GM21576 (cell line): Measurements from ENCODE around the gene PRMT7.

Experiments
- ATAC-seq: cut with Tn5 transposase; IDR thresholded peaks from one replicate; pipeline ENCODE4 v1.9.1; 2021; ENCODE audit warnings: mild to moderate bottlenecking, moderate library complexity; ENCODE audit not compliant: unreplicated experiment

The PRMT7 gene

DNA sequence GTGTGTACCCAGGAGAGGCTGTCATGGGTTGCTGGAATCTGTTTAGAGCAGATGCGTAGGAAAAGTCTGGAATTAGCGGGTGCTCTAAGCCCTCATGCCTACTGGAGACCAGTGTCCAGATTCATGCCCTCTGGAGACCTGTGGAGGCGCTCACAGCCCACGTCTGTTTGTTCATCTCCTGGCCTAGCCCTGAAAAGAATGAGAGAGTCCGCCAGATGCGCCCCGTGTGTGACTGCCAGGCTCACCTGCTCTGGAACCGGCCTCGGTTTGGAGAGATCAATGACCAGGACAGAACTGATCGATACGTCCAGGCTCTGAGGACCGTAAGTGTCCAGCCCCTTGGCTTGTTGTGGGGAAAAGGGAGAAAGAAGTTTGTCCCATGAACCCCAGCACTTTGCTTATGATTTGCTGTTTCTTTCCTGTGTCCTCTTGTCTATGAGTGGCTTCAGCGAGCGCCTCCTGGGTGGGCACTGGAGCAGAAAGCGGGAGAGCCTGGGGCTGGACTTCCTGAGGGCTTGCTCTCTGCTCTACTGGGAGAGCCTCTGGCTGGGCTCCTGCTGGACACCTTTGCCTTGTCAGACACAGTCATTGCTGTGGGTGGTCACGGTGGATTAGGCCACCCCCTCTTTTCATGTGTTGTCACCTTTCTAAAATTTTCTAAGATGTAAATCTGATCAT is 35.3 kb downstream of the PRMT7 start:
- no peak for ATAC-seq

DNA sequence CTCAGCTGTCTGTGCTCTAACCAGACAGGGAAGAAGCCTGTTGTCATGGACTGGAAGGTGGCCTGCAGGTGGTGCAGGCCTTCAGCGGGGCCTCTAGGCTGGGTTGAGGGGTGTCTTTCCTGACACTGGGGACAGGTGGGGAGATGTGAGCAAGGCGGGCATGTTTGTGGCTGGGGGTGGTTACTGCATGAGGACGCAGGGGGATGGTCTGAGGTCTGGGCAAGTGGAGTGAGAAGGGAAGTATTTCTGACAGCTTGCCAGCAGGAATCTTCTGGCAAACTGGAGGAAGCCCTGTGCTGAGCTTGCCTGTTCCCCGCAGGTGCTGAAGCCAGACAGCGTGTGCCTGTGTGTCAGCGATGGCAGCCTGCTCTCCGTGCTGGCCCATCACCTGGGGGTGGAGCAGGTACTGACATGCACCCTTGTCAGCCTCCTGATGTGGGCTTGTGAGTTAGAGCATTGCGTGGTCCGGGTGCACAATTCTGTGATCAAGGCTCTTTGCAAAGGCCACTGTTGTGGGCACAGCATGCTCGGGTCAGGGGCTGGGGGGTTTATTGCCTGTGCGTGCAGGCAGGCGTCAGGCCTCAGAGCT is 36.2 kb downstream of the PRMT7 start:
- no peak for ATAC-seq

DNA sequence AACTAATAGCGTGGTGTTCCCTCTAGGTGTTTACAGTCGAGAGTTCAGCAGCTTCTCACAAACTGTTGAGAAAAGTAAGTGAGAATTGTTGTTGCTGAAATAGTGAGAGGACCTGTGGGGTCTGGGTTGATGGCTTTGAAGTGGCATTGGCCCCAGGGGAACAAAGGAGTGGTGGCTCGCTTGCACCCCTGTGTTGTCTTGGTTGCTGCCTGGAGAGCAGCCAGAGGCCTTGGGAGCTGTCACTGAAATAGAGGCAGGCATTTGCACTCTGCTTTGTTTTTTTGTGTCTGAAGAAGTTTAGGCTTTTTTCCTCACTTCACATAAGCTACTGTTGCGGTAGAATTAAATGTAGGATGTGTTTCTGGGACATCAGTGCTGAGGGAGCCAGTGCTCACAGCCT is 36.8 kb downstream of the PRMT7 start:
- ATAC-seq, result no peak

DNA sequence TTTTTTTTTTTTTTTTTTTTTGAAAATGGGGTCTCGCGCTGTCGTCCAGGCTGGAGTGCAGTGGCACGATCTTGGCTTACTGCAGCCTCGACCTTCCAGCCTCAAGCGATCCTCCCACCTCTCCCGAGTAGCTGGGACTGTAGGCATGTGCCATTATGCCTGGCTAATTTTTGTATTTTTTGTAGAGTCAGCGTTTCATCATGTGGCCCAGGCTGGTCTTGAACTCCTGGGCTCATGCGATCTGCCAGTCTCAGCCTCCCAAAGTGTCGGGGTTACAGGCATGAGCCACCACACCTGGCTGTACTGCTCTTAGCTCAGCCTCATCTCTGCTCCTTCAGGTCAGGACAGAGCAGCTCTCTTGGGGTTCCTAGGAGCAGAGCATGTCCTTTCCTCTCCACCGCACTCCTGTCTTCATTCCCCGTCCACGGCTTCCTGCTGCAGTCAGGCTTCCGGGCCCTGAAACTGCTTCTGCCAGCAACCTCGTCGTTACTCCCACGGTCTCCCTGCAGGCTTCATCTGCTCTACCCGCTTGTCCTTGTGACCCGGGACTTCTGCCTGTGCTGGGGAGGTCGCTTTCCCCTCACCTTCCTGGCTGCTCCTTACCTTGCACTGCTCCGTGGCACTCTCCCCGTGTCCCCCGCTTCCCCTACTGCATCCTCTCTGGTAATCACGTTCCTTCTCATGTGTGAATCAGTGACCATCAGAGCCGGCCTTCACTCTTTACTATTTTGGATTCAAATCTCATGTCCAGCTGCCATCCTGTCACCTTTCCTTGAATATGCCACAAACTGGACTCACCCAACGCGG is 38.0 kb downstream of the PRMT7 start:
- ATAC-seq, result no peak

DNA sequence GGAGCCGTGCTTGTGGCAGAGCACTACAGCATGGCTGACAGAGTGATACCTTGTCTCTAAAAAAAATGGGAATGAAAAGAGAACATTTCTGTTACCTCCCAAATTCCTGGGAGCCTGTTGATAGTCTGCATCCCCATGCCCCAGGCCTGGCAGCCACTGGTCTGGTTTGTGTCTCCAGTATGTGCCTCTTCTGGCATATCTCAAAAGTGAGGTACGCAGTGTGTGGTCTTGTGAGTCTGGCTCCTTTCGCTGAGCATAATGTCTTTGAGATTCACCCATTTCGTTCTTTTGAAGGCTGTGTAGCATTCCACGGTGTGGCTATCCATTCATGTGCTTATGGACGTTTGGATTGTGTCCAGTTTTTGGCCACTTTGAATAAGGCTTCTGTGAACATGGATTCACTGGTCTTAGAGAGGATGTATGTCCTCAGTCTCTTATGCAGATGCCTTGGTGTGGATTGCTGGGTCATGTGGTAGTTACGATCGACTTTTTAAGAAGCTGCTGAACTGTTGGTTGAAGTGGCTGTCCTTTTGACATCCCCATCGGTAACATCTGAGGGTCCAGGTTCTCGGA is 39.1 kb downstream of the PRMT7 start:
- ATAC-seq, result no peak

DNA sequence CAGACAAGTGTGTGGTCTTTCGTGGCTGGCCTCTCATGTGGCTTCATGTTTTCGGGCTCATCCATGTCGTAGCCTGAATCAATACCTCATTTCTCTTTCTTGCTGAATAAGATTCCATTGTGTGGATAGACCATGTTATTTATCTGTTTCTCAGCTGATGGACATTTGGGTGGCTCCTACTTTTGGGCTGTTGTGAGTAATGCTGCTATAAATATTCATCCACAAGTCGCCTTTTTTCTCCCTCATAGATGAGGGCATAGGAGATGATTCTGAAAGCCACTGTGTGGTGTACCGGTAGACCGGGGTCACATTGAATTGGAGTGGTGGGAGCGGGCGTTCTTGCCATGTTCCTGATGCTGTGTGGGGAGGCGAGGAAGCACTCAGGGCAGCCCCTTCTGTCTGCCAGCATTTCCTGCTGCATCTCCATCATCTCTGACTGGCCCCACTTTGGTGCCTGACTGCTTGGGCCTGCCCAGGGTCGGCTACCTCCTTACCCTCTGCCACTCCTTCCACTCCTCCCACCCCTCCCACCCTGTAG is 40.1 kb downstream of the PRMT7 start:
- ATAC-seq, result no peak

DNA sequence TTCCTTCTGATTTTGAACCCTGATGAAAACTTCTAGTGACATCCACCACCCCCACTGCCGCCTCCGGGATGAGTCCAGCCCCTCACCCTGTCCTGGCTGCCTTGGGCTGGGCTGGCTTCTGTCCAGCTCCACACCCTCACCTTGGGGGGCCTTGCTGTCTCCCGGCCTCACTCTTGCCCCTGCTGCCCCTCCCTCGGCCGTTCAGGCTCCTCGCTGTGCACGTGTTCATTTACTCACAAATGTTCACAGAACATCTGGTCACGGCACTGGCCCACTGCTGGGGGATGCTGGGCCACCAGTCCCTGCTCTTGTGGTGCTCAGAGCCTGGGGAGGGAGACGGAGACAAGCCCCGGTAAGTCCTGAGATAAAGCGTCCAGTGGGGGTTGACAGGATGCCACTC is 40.6 kb downstream of the PRMT7 start:
- ATAC-seq, result no peak

DNA sequence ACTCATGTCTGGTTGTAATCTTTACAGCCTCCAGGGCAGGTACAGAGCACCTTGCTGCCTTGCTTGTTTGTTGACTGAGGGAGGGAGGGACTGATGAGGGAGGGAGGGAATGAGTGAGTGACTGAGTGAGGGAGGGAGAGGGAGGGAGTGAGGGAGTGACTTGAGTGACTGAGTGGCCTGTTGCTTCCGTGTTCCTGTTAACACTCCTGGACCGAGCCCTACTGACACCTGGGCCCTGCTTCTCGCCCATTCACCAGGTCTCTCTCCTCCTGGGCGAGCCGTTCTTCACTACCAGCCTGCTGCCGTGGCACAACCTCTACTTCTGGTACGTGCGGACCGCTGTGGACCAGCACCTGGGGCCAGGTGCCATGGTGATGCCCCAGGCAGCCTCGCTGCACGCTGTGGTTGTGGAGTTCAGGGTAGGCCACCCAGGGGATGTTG is 41.2 kb downstream of the PRMT7 start:
- no peak for ATAC-seq

DNA sequence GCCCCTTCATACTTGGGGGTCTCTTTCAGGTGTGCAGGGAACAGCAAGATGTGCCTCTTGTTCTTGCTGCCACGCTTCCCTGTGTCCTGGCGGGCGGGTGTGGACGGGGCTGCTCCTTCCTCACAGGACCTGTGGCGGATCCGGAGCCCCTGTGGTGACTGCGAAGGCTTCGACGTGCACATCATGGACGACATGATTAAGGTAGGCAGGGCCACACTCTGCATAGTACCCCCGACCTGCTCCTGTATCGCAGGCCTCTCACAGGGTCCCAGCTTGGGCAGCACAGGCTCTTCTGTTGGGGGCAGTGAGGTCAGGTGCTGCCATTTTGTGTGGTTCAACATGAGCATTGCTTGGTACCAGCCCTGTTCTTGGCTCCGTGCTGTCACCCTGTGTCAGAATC is 42.5 kb downstream of the PRMT7 start:
- ATAC-seq, result no peak

DNA sequence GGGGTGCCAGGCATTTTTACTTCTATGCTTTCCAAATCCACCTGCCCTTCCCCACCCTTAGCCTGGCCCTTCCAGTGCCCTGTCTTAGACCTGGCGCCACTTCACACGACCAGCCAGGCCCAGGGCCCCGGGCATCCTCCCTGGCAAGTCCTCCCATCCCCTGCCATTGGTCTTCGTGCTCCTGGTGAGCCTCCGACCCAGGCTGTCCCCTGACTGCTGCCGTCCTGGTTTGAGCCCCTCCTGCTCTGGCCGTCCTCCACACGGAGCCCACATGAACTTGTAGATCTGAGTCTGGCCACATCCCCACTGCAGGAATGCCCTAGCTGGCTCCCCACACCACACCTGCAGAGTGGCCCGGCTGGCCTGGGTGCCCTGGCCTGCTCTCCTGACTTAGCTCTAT is 44.0 kb downstream of the PRMT7 start:
- no peak for ATAC-seq

DNA sequence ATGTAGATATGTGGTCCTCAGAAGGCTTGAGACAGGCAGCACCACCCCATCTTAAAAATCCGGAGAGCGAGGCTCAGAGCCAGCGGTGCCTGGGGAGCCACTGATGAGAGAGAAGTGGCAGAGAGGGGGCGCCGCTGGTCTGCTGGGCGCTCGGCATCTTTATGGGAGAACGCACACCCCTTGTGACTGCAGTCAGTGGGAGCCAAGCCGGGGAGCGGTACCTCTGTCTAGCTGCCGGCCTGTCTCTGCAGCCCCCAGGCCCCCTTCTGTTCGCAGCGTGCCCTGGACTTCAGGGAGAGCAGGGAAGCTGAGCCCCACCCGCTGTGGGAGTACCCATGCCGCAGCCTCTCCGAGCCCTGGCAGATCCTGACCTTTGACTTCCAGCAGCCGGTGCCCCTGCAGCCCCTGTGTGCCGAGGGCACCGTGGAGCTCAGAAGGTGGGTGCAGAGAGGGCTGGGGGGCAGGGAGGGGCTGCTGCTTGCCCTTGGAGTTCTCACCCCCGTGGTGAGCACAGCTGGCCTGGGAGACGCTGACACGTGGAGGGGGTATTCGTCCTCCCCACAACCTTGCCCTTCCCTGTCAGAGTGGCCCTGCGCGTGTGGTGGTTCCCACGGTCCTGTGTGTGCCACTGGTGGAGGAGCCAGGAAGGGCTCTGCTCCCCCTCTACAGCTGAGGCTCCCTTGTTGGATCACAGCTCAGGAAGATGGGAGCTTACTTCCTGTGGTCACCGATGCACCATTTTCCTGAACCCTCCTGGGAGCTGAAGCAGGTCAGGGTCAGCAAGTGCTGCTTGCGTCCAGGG is 44.8 kb downstream of the PRMT7 start:
- peak; percentile 3 for ATAC-seq

DNA sequence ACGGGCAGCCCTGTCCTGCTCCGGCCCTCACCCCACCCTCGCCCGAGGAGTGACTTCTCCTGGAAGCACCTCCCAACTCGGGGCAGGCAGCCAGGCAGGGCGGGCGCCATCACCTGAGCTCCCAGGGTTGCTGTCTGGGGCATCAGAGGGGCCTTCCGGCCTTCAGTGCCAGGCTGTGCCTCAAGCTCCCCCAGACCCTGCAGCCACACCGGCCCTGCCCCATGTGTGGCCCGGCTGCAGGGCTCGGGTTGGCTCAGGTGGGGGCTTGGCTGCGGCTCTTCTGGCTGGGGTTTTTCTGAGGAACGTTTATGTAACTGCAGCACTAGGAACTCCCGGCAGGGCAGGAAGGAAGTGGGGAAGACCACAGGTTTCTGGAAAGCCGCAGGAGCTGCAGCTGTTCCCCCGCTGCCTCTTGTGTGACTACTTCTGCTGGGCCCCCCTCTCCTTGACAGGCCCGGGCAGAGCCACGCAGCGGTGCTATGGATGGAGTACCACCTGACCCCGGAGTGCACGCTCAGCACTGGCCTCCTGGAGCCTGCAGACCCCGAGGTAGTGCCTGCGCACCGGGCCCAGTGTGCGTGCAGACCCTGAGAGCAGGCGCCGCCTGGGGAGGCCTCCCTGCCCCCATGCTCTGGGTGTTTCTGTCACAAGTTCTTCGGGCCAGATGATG is 45.6 kb downstream of the PRMT7 start:
- peak; percentile 80 for ATAC-seq

DNA sequence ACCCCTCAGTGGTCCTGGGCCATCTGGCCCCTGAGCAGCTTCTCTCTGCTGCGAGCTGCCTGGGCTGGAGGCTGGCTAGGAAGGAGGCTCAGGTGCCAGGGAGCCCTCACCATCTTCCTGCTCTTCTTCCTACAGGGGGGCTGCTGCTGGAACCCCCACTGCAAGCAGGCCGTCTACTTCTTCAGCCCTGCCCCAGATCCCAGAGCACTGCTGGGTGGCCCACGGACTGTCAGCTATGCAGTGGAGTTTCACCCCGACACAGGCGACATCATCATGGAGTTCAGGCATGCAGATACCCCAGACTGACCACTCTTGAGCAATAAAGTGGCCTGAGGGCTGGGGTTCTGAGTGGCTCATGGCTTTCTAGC is 46.1 kb downstream of the PRMT7 start:
- no peak for ATAC-seq

DNA sequence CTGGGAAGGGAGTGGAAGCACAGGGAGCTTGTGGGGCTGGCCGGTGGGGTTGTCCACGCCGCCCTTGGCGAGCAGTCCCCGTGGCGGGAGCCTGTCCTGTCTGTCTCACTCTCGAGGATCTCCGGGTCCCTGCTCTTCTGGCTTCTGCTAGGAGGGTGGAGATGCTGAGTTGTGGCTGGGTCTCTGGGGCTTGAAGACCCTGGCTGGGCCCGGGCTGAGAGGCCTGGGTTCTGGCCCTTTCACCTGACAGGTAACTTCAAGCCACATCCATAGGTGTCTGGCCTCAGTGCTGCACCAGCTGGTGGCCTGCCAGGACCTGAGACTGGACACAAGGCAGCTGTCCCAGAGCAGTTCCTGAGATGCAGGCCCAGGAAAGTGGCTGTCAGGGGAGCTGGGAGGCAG is 46.7 kb downstream of the PRMT7 start:
- no peak for ATAC-seq

DNA sequence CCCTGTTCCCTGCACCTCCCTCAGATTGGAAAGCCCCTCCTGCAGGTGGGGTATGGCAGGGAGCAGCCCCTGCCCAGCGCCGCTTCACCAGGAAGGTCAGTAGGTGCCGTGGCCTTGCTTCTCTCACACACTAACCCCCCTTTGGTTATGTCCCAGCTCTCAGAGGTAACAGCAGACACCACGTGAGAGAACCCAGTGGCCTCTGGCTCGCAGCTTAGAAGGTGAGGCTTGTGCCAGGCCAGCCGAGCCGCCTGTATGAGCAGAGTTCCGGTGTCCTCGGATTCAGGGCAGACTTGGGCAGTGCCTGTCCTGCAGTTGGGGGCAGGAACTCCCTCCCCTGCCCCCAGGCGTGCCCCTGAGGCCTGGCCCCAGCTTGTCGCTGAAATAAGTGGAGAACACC is 47.1 kb downstream of the PRMT7 start:
- ATAC-seq, result no peak

DNA sequence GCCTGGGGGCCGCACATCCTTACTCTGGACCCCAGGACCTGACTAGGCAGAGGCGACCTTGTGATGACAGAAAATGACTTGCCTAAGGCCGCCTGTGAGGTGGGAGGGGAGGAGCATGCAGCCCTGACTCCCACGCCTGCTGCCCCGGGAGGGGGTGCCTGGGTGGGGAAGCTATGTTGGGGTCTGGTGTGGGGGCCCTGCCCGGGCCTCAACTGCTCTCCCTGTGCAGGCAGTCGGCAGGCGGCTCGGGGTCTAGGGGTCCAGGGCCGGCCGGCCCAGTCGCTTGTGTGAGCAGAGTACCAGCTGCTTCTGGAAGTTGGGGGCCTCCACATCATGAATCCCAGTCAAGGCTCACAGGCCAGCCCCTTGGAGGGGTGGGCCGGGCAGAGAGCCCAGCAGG is 48.1 kb downstream of the PRMT7 start:
- ATAC-seq, result no peak

DNA sequence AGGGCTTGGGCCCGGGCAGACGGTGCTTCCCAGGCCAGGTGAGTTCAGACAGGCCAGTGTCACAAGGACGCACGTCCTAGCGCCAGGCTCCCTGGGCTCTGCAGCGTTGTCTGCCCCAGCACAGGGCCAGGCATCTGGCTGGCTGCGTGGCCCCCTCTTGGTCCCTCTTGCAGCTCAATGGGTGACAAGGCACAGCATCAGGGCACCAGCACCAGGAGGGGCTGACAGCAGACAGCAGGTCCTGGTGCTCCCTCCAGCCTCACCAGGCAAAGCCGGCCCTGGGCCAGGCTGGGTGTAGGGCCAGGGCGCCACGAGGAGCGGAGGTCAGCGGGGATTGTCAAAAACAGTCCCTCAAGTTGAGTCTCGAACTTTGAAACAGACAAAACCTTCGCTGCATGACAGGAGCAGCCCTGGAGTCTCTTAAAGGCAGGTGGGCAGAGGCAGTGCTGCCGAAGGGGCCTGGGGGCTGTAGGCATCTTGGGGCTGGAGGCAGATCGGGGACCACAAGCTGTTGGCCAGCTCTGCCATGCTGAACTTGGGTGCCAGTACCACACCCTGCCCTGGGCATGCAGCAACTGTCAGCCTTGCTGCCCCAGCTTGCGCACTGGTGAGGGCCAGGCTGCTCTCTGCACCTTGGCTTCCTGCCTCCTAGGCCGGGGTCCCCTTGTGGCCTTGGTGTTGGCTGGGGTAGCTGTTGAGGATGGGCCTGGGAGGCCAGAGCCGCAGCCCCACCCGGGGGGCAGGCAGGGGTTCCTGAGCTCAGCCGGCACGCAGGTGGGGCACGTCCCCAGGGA is 48.8 kb downstream of the PRMT7 start:
- ATAC-seq, result no peak

DNA sequence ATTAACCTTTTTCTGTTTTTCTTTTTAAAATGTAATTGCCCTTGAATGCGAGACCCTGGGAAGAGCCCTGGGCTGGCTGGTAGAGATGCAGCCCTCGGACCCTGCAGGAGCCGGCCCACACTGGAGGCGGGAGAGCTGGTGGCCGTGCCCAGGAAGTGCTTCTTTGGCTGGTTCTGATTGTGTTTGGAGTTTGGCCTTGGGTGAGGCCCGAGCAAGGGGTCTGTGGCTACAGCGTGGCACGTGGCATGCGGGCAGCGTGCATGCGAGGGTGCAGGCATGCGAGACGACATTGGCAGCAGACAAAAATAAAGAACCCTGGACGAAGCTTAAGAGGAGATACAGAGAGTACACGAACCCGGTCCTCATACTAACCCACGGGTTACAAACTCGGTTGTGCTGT is 49.7 kb downstream of the PRMT7 start:
- no peak for ATAC-seq

DNA sequence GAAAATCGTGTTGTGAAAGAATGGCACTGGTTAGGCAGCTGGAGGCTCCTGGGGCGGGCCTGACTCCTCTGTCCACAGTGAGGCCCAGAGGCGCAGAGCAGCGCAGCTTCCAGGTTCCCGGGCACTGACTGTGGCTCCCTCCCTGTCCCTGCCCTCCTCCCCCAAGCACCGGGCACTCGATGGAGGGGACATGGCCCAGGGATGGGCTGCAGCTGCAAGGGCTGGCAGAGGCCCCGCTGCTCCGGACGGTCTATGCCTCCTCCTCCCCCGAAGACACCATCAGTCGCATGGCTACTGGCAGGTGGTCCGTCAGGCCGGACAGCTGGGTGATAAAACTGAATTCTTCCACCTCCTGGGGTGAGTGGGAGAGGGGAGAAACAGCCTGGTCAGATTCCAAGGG is 50.1 kb downstream of the PRMT7 start:
- ATAC-seq, result no peak
